Measurements from ENCODE around the gene LRRC56.

The LRRC56 gene

GRCh38 chr11:533586-534395 is 3.5 kb upstream of the LRRC56 start:
- H3K4me1 Mint-ChIP-seq = peaks cover 16% of the 10 kb centered on the region
- DNase-seq (ENCODE audit: low spot score in 2 of 2) = no peak
- H3K27me3 Mint-ChIP-seq = no peaks in the 10 kb centered on the region
- no peaks in the 10 kb centered on the region for H3K9me3 Mint-ChIP-seq
- ATAC-seq (replicated peaks; ENCODE audit: extremely low read depth, poor library complexity, severe bottlenecking) = no peak
- H3K4me3 Mint-ChIP-seq = peak overlapping the region; percentile 71
- no peak overlapping the region for H3K27ac Mint-ChIP-seq (ENCODE audit: low read depth)
- peaks cover 15% of the 10 kb centered on the region for H3K36me3 Mint-ChIP-seq (ENCODE audit: insufficient read depth)

- DNase-seq (ENCODE audit: low spot score in 2 of 2) (no peak), ATAC-seq (replicated peaks; ENCODE audit: extremely low read depth, poor library complexity, severe bottlenecking) (no peak)
- H3K27ac Mint-ChIP-seq (ENCODE audit: low read depth) = no peak overlapping the region
Measured at GRCh38 chr11:534396-535209, 2.7 kb upstream of the LRRC56 start.

GRCh38 chr11:535210-535518 is 2.2 kb upstream of the LRRC56 start:
- Mint-ChIP-seq H3K4me3 (peak overlapping the region; percentile 91), H3K27ac (ENCODE audit: low read depth) (no peak overlapping the region), H3K9me3 (no peaks in the 10 kb centered on the region), H3K36me3 (ENCODE audit: insufficient read depth) (peaks cover 15% of the 10 kb centered on the region), H3K4me1 (peaks cover 16% of the 10 kb centered on the region), H3K27me3 (no peaks in the 10 kb centered on the region)
- ATAC-seq (replicated peaks; ENCODE audit: extremely low read depth, poor library complexity, severe bottlenecking) (peak; percentile 7), DNase-seq (ENCODE audit: low spot score in 2 of 2) (no peak)

More at GRCh38 chr11:534396-535209, 2.7 kb upstream of the LRRC56 start:
- Mint-ChIP-seq H3K9me3 (no peaks in the 10 kb centered on the region), H3K4me3 (peak overlapping the region; percentile 71), H3K36me3 (ENCODE audit: insufficient read depth) (peaks cover 15% of the 10 kb centered on the region), H3K27me3 (no peaks in the 10 kb centered on the region), H3K4me1 (peaks cover 16% of the 10 kb centered on the region)

GRCh38 chr11:535519-536454 is 1.5 kb upstream of the LRRC56 start, which contains the start of gene HRAS:
TSS of gene HRAS (minus strand) at chr11:535576.
- Mint-ChIP-seq H3K4me1 (peaks cover 16% of the 10 kb centered on the region), H3K27me3 (no peaks in the 10 kb centered on the region)

GRCh38 chr11:537622-538430 is 499 bp downstream of the LRRC56 start:
- Mint-ChIP-seq H3K27ac (ENCODE audit: low read depth) (peak overlapping the region; percentile 93), H3K27me3 (no peaks in the 10 kb centered on the region), H3K9me3 (no peaks in the 10 kb centered on the region), H3K4me1 (peaks cover 16% of the 10 kb centered on the region), H3K4me3 (peak overlapping the region; percentile 91), H3K36me3 (ENCODE audit: insufficient read depth) (peaks cover 14% of the 10 kb centered on the region)
- DNase-seq (ENCODE audit: low spot score in 2 of 2) = no peak
- no peak for ATAC-seq (replicated peaks; ENCODE audit: extremely low read depth, poor library complexity, severe bottlenecking)

More at GRCh38 chr11:535519-536454, 1.5 kb upstream of the LRRC56 start, which contains the start of gene HRAS:
- H3K27ac Mint-ChIP-seq (ENCODE audit: low read depth) = peak within 1 kb of the TSS; percentile 93
- DNase-seq (ENCODE audit: low spot score in 2 of 2) = peak; percentile 91 to 93
- H3K36me3 Mint-ChIP-seq (ENCODE audit: insufficient read depth) = peaks cover 14% of the 10 kb centered on the region
- H3K9me3 Mint-ChIP-seq = no peaks in the 10 kb centered on the region
- ATAC-seq (replicated peaks; ENCODE audit: extremely low read depth, poor library complexity, severe bottlenecking) = peak; percentile 81
- H3K4me3 Mint-ChIP-seq = peak within 1 kb of the TSS; percentile 91

GRCh38 chr11:538431-539051 is 1.2 kb downstream of the LRRC56 start:
- no peaks in the 10 kb centered on the region for H3K27me3 Mint-ChIP-seq
- H3K27ac Mint-ChIP-seq (ENCODE audit: low read depth) = peak overlapping the region; percentile 55
- no peak for ATAC-seq (replicated peaks; ENCODE audit: extremely low read depth, poor library complexity, severe bottlenecking)
- H3K4me1 Mint-ChIP-seq = peaks cover 16% of the 10 kb centered on the region
- no peaks in the 10 kb centered on the region for H3K9me3 Mint-ChIP-seq
- DNase-seq (ENCODE audit: low spot score in 2 of 2) = no peak
- H3K4me3 Mint-ChIP-seq = no peak overlapping the region
- peaks cover 14% of the 10 kb centered on the region for H3K36me3 Mint-ChIP-seq (ENCODE audit: insufficient read depth)

GRCh38 chr11:539971-540481 is 2.7 kb downstream of the LRRC56 start:
- H3K27ac Mint-ChIP-seq (ENCODE audit: low read depth) = no peak overlapping the region
- ATAC-seq (replicated peaks; ENCODE audit: extremely low read depth, poor library complexity, severe bottlenecking) (no peak), DNase-seq (ENCODE audit: low spot score in 2 of 2) (peak in 1 of 2 donors; percentile 13)
- H3K36me3 Mint-ChIP-seq (ENCODE audit: insufficient read depth) = peaks cover 12% of the 10 kb centered on the region
- no peak overlapping the region for H3K4me3 Mint-ChIP-seq
- no peaks in the 10 kb centered on the region for H3K9me3 Mint-ChIP-seq
- H3K4me1 Mint-ChIP-seq = peaks cover 16% of the 10 kb centered on the region
- no peaks in the 10 kb centered on the region for H3K27me3 Mint-ChIP-seq

GRCh38 chr11:540583-541432 is 3.5 kb downstream of the LRRC56 start:
- H3K36me3 Mint-ChIP-seq (ENCODE audit: insufficient read depth) = peaks cover 12% of the 10 kb centered on the region
- H3K4me1 Mint-ChIP-seq = peaks cover 16% of the 10 kb centered on the region
- no peak overlapping the region for H3K4me3 Mint-ChIP-seq
- DNase-seq (ENCODE audit: low spot score in 2 of 2) (peak in 1 of 2 donors; percentile 12), ATAC-seq (replicated peaks; ENCODE audit: extremely low read depth, poor library complexity, severe bottlenecking) (no peak)
- H3K27me3 Mint-ChIP-seq = no peaks in the 10 kb centered on the region
- no peaks in the 10 kb centered on the region for H3K9me3 Mint-ChIP-seq
- H3K27ac Mint-ChIP-seq (ENCODE audit: low read depth) = no peak overlapping the region

GRCh38 chr11:541433-541885 is 4.1 kb downstream of the LRRC56 start:
- DNase-seq (ENCODE audit: low spot score in 2 of 2) (no peak), ATAC-seq (replicated peaks; ENCODE audit: extremely low read depth, poor library complexity, severe bottlenecking) (no peak)
- Mint-ChIP-seq H3K4me3 (no peak overlapping the region), H3K9me3 (no peaks in the 10 kb centered on the region), H3K27ac (ENCODE audit: low read depth) (no peak overlapping the region), H3K27me3 (no peaks in the 10 kb centered on the region), H3K4me1 (peaks cover 11% of the 10 kb centered on the region), H3K36me3 (ENCODE audit: insufficient read depth) (peaks cover 8% of the 10 kb centered on the region)

GRCh38 chr11:544817-545166 is 7.5 kb downstream of the LRRC56 start:
- Mint-ChIP-seq H3K36me3 (ENCODE audit: insufficient read depth) (peaks cover 3% of the 10 kb centered on the region), H3K4me1 (no peaks in the 10 kb centered on the region), H3K4me3 (no peak overlapping the region), H3K27me3 (no peaks in the 10 kb centered on the region), H3K9me3 (no peaks in the 10 kb centered on the region), H3K27ac (ENCODE audit: low read depth) (no peak overlapping the region)
- DNase-seq (ENCODE audit: low spot score in 2 of 2) (no peak), ATAC-seq (replicated peaks; ENCODE audit: extremely low read depth, poor library complexity, severe bottlenecking) (no peak)

Data from central memory CD8-positive, alpha-beta T cell (primary cell).